Cardiac fibroblast (primary cell): ENCODE data around the gene VILL.

Experiments used
- DNase-seq, 2 donors: peaks; one replicate each; pipeline versions ENCODE4 v3.0.0 to v3.0.0-alpha.2; 2010; ENCODE audit warnings: low read depth in 2 of 2
- H3K4me3 ChIP-seq, 2 donors: replicated peaks in 1 of 2; 1 replicate in 1 of 2; 2 replicates in 1 of 2; pipeline ENCODE4 v1.5.1; 2011; ENCODE audit warnings: low read depth in 2 of 2, low read length in 2 of 2, mild to moderate bottlenecking in 2 of 2, moderate library complexity in 1 of 2
- CTCF ChIP-seq: IDR thresholded peaks from one replicate; pipeline ENCODE4 v1.5.1; 2011; ENCODE audit warnings: low read depth, mild to moderate bottlenecking, low read length, inconsistent platforms

VILL gene

GRCh38 chr3:38054499-38055001 is 64.0 kb downstream of the VILL start:
- no peak for TF ChIP-seq CTCF
- H3K4me3 ChIP-seq = no peak overlapping the region
- DNase-seq = no peak
